Astrocyte (in vitro differentiated cells and primary cell): ENCODE data around the gene TDP1.

ENCODE experiments used
- EZH2 ChIP-seq: IDR thresholded peaks from 2 replicates; pipeline ENCODE4 v1.6.1; 2012; ENCODE audit warnings: mild to moderate bottlenecking, low read length, inconsistent platforms; ENCODE audit not compliant: insufficient read depth
- TF ChIP-seq, protein P1 (sequence below): IDR thresholded peaks from 2 replicates; pipeline ENCODE4 v1.5.1; 2011; ENCODE audit warnings: low read depth, mild to moderate bottlenecking, inconsistent platforms, low read length, moderate library complexity; ENCODE audit not compliant: insufficient read depth

DNA sequence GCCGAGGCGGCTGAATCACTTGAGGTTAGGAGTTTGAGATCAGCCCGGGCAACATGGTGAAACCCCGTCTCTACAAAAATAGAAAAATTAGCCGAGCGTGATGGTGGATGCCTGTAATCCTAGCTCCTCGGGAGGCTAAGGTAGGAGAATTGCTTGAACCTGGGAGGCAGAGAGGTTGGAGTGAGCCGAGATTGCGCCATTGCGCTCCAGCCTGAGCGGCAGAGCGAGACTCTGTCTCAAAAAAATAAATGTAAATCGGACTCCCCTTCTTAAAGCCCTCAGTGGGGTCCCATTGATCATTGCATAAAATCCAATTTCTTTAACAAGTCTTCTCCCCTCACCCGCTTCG, 908 bp downstream of the TDP1 start:
- TF ChIP-seq, protein P1, sequence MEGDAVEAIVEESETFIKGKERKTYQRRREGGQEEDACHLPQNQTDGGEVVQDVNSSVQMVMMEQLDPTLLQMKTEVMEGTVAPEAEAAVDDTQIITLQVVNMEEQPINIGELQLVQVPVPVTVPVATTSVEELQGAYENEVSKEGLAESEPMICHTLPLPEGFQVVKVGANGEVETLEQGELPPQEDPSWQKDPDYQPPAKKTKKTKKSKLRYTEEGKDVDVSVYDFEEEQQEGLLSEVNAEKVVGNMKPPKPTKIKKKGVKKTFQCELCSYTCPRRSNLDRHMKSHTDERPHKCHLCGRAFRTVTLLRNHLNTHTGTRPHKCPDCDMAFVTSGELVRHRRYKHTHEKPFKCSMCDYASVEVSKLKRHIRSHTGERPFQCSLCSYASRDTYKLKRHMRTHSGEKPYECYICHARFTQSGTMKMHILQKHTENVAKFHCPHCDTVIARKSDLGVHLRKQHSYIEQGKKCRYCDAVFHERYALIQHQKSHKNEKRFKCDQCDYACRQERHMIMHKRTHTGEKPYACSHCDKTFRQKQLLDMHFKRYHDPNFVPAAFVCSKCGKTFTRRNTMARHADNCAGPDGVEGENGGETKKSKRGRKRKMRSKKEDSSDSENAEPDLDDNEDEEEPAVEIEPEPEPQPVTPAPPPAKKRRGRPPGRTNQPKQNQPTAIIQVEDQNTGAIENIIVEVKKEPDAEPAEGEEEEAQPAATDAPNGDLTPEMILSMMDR = no peak
- TF ChIP-seq EZH2 = no peak
